HG02885 (cell line): ENCODE data around the gene SAMD11.
"Not testable (repeated sequence)": the region's sequence is repeated elsewhere in the genome, so short reads cannot be mapped to it uniquely, and the experiment has no call there.

ENCODE experiments used
- ATAC-seq: cut with Tn5 transposase; IDR thresholded peaks from one replicate; pipeline ENCODE4 v1.9.1; 2021; ENCODE audit warnings: mild to moderate bottlenecking; ENCODE audit not compliant: unreplicated experiment, poor library complexity

Gene SAMD11

GRCh38 chr1:923131-923990 lies at the start of gene SAMD11:
TSS of gene SAMD11 (plus strand) at chr1:923923. CDS start at chr1:924432, 509 bp downstream.
- ATAC-seq: no peak

- not testable (repeated sequence) for ATAC-seq
These were observed 47.1 kb upstream of the SAMD11 start for GRCh38 chr1:876428-877208.

GRCh38 chr1:877209-877986 lies 46.3 kb upstream of the SAMD11 start:
- not testable (repeated sequence) for ATAC-seq

- ATAC-seq: not testable (repeated sequence)
These were observed 43.2 kb upstream of the SAMD11 start for GRCh38 chr1:880511-880910.

- ATAC-seq: not testable (repeated sequence)
These were observed 42.8 kb upstream of the SAMD11 start for GRCh38 chr1:880915-881314.

- no peak for ATAC-seq
These were observed 37.4 kb upstream of the SAMD11 start for GRCh38 chr1:886311-886710.

GRCh38 chr1:886760-887159 lies 37.0 kb upstream of the SAMD11 start:
- ATAC-seq: no peak

- no peak for ATAC-seq
These were observed 35.4 kb upstream of the SAMD11 start for GRCh38 chr1:888297-888696.

- not testable (repeated sequence) for ATAC-seq
These were observed 33.9 kb upstream of the SAMD11 start for GRCh38 chr1:889774-890173.

- not testable (repeated sequence) for ATAC-seq
These were observed 33.5 kb upstream of the SAMD11 start for GRCh38 chr1:890234-890633.

GRCh38 chr1:890661-891060 lies 33.1 kb upstream of the SAMD11 start:
- ATAC-seq: no peak

GRCh38 chr1:897226-897625 lies 26.5 kb upstream of the SAMD11 start:
- no peak for ATAC-seq

GRCh38 chr1:897951-898350 lies 25.8 kb upstream of the SAMD11 start:
- not testable (repeated sequence) for ATAC-seq

- ATAC-seq: no peak
These were observed 23.9 kb upstream of the SAMD11 start for GRCh38 chr1:899636-900317.

GRCh38 chr1:901108-901859 lies 22.4 kb upstream of the SAMD11 start:
- ATAC-seq: no peak

GRCh38 chr1:902802-903201 lies 20.9 kb upstream of the SAMD11 start:
- no peak for ATAC-seq

GRCh38 chr1:903305-903704 lies 20.4 kb upstream of the SAMD11 start:
- ATAC-seq: no peak

- ATAC-seq: no peak
These were observed 19.9 kb upstream of the SAMD11 start for GRCh38 chr1:903721-904271.
